ENCODE results near the gene DLEC1.
A peak's percentile ranks its signal among the peaks of the same experiment; 100 is the strongest.

The DLEC1 gene

GRCh38 chr3:38097446-38098375 lies 58.7 kb downstream of the DLEC1 start:
- DNase-seq: no peak
- Mint-ChIP-seq H3K27me3 (peaks cover 3 to 25% of the 10 kb centered on the region in 2 donors), H3K27ac (peak overlapping the region; percentile 44), H3K36me3 (no peaks in the 10 kb centered on the region), H3K4me1 (peaks cover 7 to 9% of the 10 kb centered on the region in 2 donors), H3K9me3 (no peaks in the 10 kb centered on the region), H3K4me3 (no peak overlapping the region)
- ATAC-seq (replicated peaks): no peak

- Mint-ChIP-seq H3K9me3 (no peaks in the 10 kb centered on the region), H3K4me1 (peaks cover 9 to 10% of the 10 kb centered on the region in 2 donors), H3K36me3 (no peaks in the 10 kb centered on the region), H3K27me3 (peaks cover under 1 to 25% of the 10 kb centered on the region in 2 donors), H3K27ac (no peak overlapping the region), H3K4me3 (no peak overlapping the region)
- ATAC-seq (replicated peaks) (no peak), DNase-seq (no peak)
These were observed 59.3 kb downstream of the DLEC1 start for GRCh38 chr3:38098376-38098723.

GRCh38 chr3:38099518-38099917 lies 60.5 kb downstream of the DLEC1 start:
- Mint-ChIP-seq H3K27me3 (peaks cover 0 to 19% of the 10 kb centered on the region in 2 donors), H3K4me1 (peaks cover 9 to 10% of the 10 kb centered on the region in 2 donors), H3K36me3 (no peaks in the 10 kb centered on the region), H3K9me3 (peaks cover 0 to 1% of the 10 kb centered on the region in 2 donors), H3K27ac (no peak overlapping the region), H3K4me3 (no peak overlapping the region)
- ATAC-seq (replicated peaks) (no peak), DNase-seq (no peak)

GRCh38 chr3:38100498-38100897 lies 61.5 kb downstream of the DLEC1 start:
- Mint-ChIP-seq H3K36me3 (no peaks in the 10 kb centered on the region), H3K27ac (no peak overlapping the region), H3K27me3 (peaks cover 0 to 17% of the 10 kb centered on the region in 2 donors), H3K9me3 (peaks cover 3 to 7% of the 10 kb centered on the region in 2 donors), H3K4me3 (no peak overlapping the region), H3K4me1 (peaks cover 9 to 10% of the 10 kb centered on the region in 2 donors)
- DNase-seq (no peak), ATAC-seq (replicated peaks) (no peak)

GRCh38 chr3:38101811-38102443 lies 62.9 kb downstream of the DLEC1 start:
- Mint-ChIP-seq H3K4me3 (no peak overlapping the region), H3K36me3 (peaks cover 0 to 2% of the 10 kb centered on the region in 2 donors), H3K9me3 (peaks cover 5 to 7% of the 10 kb centered on the region in 2 donors), H3K4me1 (peaks cover 9 to 10% of the 10 kb centered on the region in 2 donors), H3K27ac (no peak overlapping the region), H3K27me3 (peaks cover 0 to 22% of the 10 kb centered on the region in 2 donors)
- ATAC-seq (replicated peaks): no peak
- no peak for DNase-seq

- H3K4me3 Mint-ChIP-seq: no peak overlapping the region
- H3K36me3 Mint-ChIP-seq: peaks cover 0 to 2% of the 10 kb centered on the region in 2 donors
- H3K27me3 Mint-ChIP-seq: peaks cover under 1 to 24% of the 10 kb centered on the region in 2 donors
- peaks cover 9 to 10% of the 10 kb centered on the region in 2 donors for H3K4me1 Mint-ChIP-seq
- H3K27ac Mint-ChIP-seq: no peak overlapping the region
- DNase-seq (no peak), ATAC-seq (replicated peaks) (no peak)
- H3K9me3 Mint-ChIP-seq: peaks cover 5 to 7% of the 10 kb centered on the region in 2 donors
These were observed 63.4 kb downstream of the DLEC1 start for GRCh38 chr3:38102444-38102814.

GRCh38 chr3:38105525-38105924 lies 66.5 kb downstream of the DLEC1 start:
- Mint-ChIP-seq H3K9me3 (peaks cover 5 to 7% of the 10 kb centered on the region in 2 donors), H3K4me1 (peaks cover 9 to 10% of the 10 kb centered on the region in 2 donors), H3K4me3 (no peak overlapping the region), H3K36me3 (peaks cover 0 to 2% of the 10 kb centered on the region in 2 donors), H3K27me3 (peaks cover 4 to 20% of the 10 kb centered on the region in 2 donors), H3K27ac (no peak overlapping the region)
- no peak for DNase-seq
- no peak for ATAC-seq (replicated peaks)

GRCh38 chr3:38107911-38108648 lies 69.1 kb downstream of the DLEC1 start:
- Mint-ChIP-seq H3K27ac (no peak overlapping the region), H3K36me3 (peaks cover 0 to 2% of the 10 kb centered on the region in 2 donors), H3K9me3 (peaks cover 5 to 7% of the 10 kb centered on the region in 2 donors), H3K4me3 (no peak overlapping the region), H3K4me1 (peaks cover 0 to 1% of the 10 kb centered on the region in 2 donors), H3K27me3 (peaks cover 4 to 20% of the 10 kb centered on the region in 2 donors)
- no peak for DNase-seq
- ATAC-seq (replicated peaks): no peak

- peaks cover 5 to 7% of the 10 kb centered on the region in 2 donors for H3K9me3 Mint-ChIP-seq
- peaks cover 0 to 2% of the 10 kb centered on the region in 2 donors for H3K36me3 Mint-ChIP-seq
- no peak overlapping the region for H3K4me3 Mint-ChIP-seq
- H3K27ac Mint-ChIP-seq: no peak overlapping the region
- H3K4me1 Mint-ChIP-seq: no peaks in the 10 kb centered on the region
- ATAC-seq (replicated peaks): no peak
- peaks cover 4 to 20% of the 10 kb centered on the region in 2 donors for H3K27me3 Mint-ChIP-seq
- DNase-seq: no peak
These were observed 69.9 kb downstream of the DLEC1 start for GRCh38 chr3:38108649-38109579.

- peaks cover 4 to 5% of the 10 kb centered on the region in 2 donors for H3K9me3 Mint-ChIP-seq
- peaks cover 0 to 2% of the 10 kb centered on the region in 2 donors for H3K36me3 Mint-ChIP-seq
- H3K4me3 Mint-ChIP-seq: no peak overlapping the region
- H3K27ac Mint-ChIP-seq: no peak overlapping the region
- peaks cover 4 to 20% of the 10 kb centered on the region in 2 donors for H3K27me3 Mint-ChIP-seq
- peaks cover under 1 to 5% of the 10 kb centered on the region in 2 donors for H3K4me1 Mint-ChIP-seq
- DNase-seq (no peak), ATAC-seq (replicated peaks) (no peak)
These were observed 70.7 kb downstream of the DLEC1 start for GRCh38 chr3:38109580-38110313.

- peaks cover 0 to 2% of the 10 kb centered on the region in 2 donors for H3K36me3 Mint-ChIP-seq
- no peak overlapping the region for H3K27ac Mint-ChIP-seq
- peaks cover 4 to 16% of the 10 kb centered on the region in 2 donors for H3K27me3 Mint-ChIP-seq
- peaks cover 8 to 12% of the 10 kb centered on the region in 2 donors for H3K4me1 Mint-ChIP-seq
- no peak for ATAC-seq (replicated peaks)
- no peak overlapping the region for H3K4me3 Mint-ChIP-seq
- no peak for DNase-seq
- peaks cover 0 to 2% of the 10 kb centered on the region in 2 donors for H3K9me3 Mint-ChIP-seq
These were observed 71.5 kb downstream of the DLEC1 start for GRCh38 chr3:38110314-38111050.

- no peak overlapping the region for H3K27ac Mint-ChIP-seq
- DNase-seq (no peak), ATAC-seq (replicated peaks) (no peak)
- peaks cover 14 to 19% of the 10 kb centered on the region in 2 donors for H3K4me1 Mint-ChIP-seq
- H3K4me3 Mint-ChIP-seq: no peak overlapping the region
- H3K9me3 Mint-ChIP-seq: no peaks in the 10 kb centered on the region
- peaks cover 4 to 11% of the 10 kb centered on the region in 2 donors for H3K27me3 Mint-ChIP-seq
- no peaks in the 10 kb centered on the region for H3K36me3 Mint-ChIP-seq
These were observed 72.2 kb downstream of the DLEC1 start for GRCh38 chr3:38111201-38111600.
